Muscle layer of colon (tissue), 2 donors: ENCODE measurements around the gene BRDT.

ENCODE experiments used
- H3K27ac ChIP-seq: one replicate; pipeline ENCODE4 v1.7.0; 2013; ENCODE audit warnings: low read depth, mild to moderate bottlenecking, low read length, moderate library complexity
- H3K27me3 ChIP-seq, 2 donors: one replicate each; pipeline ENCODE4 v1.7.0; 2013; ENCODE audit warnings: low read length in 2 of 2, mild to moderate bottlenecking in 2 of 2; ENCODE audit not compliant: insufficient read depth in 2 of 2, control insufficient read depth in 1 of 2
- H3K36me3 ChIP-seq: one replicate; pipeline ENCODE4 v1.7.0; 2013; ENCODE audit warnings: mild to moderate bottlenecking, low read length; ENCODE audit not compliant: insufficient read depth
- H3K4me1 ChIP-seq: one replicate; pipeline ENCODE4 v1.7.0; 2013; ENCODE audit warnings: mild to moderate bottlenecking, low read length; ENCODE audit not compliant: insufficient read depth
- H3K4me3 ChIP-seq, 2 donors: one replicate each; pipeline ENCODE4 v1.7.0; 2013; ENCODE audit warnings: low read length in 2 of 2, low read depth in 1 of 2, mild to moderate bottlenecking in 1 of 2, moderate library complexity in 1 of 2
- H3K9ac ChIP-seq: one replicate; pipeline ENCODE4 v1.7.0; 2013; ENCODE audit warnings: low read length
- H3K9me3 ChIP-seq: one replicate; pipeline ENCODE4 v1.7.0; 2013; ENCODE audit warnings: mild to moderate bottlenecking, low read length
- donor health status: abdominal sarcoma.
- donor health status: Adenocarcinoma of cecum.

The BRDT gene

GRCh38 chr1:92038695-92039346 is 89.6 kb downstream of the BRDT start:
- Histone ChIP-seq H3K9me3 (no peaks in the 10 kb centered on the region), H3K9ac (no peak overlapping the region), H3K4me3 (no peak overlapping the region), H3K27me3 (no peaks in the 10 kb centered on the region), H3K27ac (no peak overlapping the region), H3K36me3 (no peaks in the 10 kb centered on the region), H3K4me1 (no peaks in the 10 kb centered on the region)

DNA sequence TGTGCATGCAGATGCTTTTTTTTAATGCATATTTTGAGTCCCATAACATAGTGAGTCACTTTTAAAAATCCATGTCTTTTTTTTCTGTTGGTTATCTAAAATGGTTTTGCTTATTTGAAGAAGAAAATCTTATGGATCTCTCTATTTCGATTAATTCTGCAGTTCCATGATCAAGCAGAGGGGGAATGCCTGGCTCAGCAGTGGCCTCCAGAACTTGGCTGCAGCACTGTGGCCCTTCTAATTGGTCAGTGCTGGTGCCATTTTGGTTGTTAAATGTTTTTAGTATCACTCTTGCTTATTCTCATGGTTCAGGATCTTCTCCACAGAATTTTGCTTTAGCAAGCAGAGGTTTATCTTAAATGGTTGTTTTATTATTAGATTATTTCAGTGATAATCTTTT is 91.8 kb downstream of the BRDT start:
- no peaks in the 10 kb centered on the region for H3K4me1 ChIP-seq
- no peaks in the 10 kb centered on the region for H3K36me3 ChIP-seq
- H3K27ac ChIP-seq: no peak overlapping the region
- H3K27me3 ChIP-seq: no peaks in the 10 kb centered on the region
- H3K9me3 ChIP-seq: no peaks in the 10 kb centered on the region
- H3K9ac ChIP-seq: no peak overlapping the region
- H3K4me3 ChIP-seq: no peak overlapping the region

GRCh38 chr1:92043621-92044020 is 94.4 kb downstream of the BRDT start:
- Histone ChIP-seq H3K4me1 (no peaks in the 10 kb centered on the region), H3K36me3 (no peaks in the 10 kb centered on the region), H3K27me3 (no peaks in the 10 kb centered on the region)

DNA sequence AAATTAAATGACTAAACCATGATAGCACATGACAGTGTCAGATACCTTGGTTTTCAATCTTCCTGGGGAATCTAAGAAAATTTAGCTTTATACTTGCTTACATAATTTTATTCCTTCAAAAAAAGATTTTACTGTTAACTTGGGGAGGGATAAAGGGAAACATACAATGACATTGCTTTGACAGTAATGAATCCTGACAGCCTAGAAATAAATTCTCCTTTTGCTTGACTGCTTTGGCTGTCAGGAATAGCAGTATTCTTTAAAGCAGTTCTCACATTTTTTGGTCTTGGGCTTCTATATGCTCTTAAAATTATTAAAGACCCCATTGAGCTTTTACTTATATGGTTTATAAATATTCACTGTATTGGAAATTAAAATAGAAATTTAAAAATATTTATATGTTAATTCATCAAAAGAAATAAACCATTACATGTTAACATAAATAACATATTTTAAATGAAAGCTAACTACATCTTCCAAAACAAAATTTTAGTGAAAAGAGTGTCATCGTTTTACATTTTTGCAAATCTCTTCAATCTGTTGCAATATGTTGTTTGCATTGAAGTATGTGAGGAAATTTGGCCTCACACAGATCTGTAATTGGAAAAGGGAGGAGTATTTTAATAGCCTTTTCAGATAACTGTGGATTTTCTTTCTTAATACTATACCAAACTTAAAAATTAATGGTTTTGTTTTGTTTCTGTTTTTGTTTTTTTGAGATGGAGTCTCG is 96.7 kb downstream of the BRDT start:
- Histone ChIP-seq H3K4me3 (no peak overlapping the region), H3K4me1 (no peaks in the 10 kb centered on the region), H3K36me3 (no peaks in the 10 kb centered on the region), H3K27ac (no peak overlapping the region), H3K9ac (no peak overlapping the region), H3K27me3 (no peaks in the 10 kb centered on the region), H3K9me3 (no peaks in the 10 kb centered on the region)

More at GRCh38 chr1:92043621-92044020, 94.4 kb downstream of the BRDT start:
- H3K9ac ChIP-seq: no peak overlapping the region
- H3K4me3 ChIP-seq: no peak overlapping the region
- H3K27ac ChIP-seq: no peak overlapping the region
- H3K9me3 ChIP-seq: no peaks in the 10 kb centered on the region

GRCh38 chr1:92051948-92052347 is 102.7 kb downstream of the BRDT start:
- no peaks in the 10 kb centered on the region for H3K9me3 ChIP-seq
- H3K27ac ChIP-seq: no peak overlapping the region
- H3K4me3 ChIP-seq: no peak overlapping the region
- no peaks in the 10 kb centered on the region for H3K4me1 ChIP-seq
- H3K27me3 ChIP-seq: no peaks in the 10 kb centered on the region
- no peak overlapping the region for H3K9ac ChIP-seq
- H3K36me3 ChIP-seq: no peaks in the 10 kb centered on the region
